GM21737 (cell line): ENCODE measurements around the gene FBLN7.

Experiments
- ATAC-seq: cut with Tn5 transposase; IDR thresholded peaks from one replicate; pipeline ENCODE4 v1.9.1; 2021; ENCODE audit warnings: mild to moderate bottlenecking, moderate library complexity; ENCODE audit not compliant: unreplicated experiment

FBLN7 gene

DNA sequence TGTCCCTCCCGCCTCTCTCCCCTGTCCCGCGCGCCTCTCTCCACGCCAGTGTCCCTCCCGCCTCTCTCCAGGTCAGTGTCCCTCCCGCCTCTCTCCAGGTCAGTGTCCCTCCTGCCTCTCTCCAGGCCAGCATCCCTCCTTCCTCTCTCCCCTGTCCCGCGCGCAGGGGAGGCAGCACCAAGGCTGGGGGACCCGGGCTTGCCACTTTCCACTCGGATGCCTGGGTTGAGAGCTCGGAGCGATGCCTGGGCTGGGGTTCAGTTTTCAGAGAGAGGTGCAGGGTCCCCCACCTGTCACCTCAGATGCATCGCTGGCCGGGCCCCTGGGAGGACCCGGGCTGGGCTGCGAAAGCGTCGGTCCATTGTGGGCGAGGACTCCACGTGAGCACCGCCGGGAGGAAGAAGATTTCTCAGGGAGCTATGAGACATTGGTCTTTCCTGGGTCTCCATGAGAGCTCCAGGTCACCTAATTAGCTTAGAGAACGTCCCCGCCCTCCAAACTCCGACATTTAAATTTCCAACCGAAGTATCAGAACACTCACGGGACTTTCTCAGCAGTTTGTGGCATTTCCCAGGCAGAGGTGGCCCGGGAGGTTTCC lies 2.1 kb downstream of the FBLN7 start:
- ATAC-seq: no peak

DNA sequence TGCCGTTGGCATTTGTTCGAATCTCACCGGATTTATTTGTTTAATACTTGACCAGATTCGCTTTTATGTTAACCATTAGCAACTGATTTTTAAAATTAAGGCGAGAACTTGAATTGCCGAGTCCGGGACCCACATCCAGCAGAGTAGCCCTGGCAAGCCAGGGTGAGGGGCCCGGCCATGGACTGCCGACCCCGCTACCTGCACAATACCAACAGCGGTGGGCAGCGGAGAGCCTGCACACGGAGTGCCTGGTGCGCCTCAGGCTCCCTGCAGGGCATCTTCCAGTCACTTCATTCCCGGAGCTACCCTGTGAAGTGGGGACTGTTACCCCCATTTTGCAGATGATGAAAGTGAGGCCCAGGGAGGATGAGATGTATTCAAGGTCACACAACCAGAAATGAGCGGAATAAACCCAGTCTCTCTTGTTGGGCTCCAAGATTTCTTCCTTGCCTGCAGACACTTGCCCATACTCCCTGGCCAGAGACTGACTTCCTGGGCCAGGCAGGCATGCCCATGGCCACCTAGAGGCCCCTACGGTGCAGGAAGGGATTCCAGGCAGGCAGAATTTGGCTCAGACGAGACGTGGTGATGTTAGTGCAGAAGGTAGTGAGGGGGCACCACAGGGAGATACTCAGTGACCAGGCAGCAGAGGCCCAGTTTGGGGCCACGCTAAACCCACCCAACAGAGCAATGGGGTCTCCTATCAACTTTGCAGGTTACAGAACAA lies 2.9 kb downstream of the FBLN7 start:
- ATAC-seq: no peak

DNA sequence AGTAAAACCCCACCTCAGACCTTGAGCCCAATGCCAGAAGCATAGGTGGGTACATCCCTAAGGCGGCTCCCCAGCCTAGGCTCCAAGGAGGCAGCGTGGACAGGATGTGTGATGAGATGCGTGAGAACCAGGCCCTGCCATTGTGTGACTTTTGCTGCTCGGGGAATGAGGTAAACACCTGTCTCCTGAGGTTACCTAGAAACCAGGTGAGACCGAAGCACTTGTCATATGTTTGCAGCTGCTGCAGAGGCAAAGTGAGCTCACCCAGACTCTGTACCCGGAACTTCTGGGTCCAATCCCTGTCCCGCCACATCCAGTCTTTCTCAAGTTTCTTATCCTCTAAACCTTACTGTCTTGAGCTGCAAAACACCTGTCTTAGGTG lies 3.4 kb downstream of the FBLN7 start:
- ATAC-seq: no peak

DNA sequence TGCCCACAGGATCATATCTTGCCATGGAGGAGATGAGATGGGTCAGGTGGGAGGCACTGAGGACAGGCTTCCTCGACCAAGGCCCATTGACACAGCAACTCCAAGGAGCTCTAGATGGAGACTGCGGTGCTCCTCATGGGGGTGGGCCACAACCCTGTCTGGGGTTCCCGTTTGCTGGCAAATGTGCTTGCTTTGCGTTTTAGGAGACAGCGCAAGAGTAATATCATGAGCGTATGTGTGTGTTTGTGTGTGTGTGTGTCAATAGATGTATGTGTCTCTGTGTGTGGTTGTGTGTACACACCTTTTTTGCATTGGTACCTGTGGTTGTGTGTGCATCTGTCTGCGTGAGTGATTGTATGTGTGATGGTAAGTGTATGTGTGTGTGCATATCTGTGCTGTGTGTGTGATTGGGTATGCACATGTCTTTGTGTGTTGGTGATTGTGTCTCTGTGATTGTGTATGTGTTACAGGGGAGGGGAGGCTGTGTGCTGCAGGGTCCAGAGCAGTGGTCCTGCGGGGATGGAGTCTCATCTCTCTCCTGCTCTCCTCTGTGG lies 4.4 kb downstream of the FBLN7 start:
- no peak for ATAC-seq

DNA sequence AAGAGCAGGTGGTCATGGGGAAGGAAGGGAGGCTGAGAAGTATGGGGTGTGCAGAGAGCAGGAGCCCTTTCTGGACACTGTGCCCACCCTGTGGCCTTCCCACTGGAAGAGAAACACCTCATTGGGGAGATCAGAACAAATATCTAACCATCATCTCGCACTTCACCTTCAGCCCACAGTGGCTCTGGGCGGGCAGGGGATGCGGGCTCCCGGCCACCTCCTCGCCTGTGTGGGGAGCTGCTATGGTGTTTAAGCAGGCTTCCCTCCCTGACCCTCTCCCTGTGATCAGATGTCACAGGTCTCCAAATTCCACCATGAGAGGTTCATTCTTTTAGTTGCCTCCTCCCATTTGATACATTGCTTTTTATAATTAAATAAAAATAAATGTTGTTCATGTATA lies 5.0 kb downstream of the FBLN7 start:
- ATAC-seq: no peak

DNA sequence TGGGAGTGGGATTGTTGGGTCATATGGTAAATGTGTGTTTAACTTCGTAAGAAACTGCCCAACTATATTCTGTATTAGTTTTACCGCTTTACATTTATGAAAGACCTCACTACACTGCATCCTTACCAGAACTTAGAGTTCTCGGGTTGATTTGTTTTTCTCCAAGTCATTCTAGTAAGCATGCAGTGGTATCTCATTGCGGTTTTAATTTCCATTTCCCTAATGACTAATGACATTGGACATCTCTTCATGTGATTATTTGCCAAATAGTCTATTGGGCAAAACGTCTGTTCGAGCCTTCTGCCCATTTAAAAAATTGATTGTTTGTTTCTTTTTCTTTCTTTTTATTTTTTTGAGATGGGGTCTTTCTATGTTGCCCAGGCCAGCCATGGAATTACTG lies 6.8 kb downstream of the FBLN7 start:
- no peak for ATAC-seq

DNA sequence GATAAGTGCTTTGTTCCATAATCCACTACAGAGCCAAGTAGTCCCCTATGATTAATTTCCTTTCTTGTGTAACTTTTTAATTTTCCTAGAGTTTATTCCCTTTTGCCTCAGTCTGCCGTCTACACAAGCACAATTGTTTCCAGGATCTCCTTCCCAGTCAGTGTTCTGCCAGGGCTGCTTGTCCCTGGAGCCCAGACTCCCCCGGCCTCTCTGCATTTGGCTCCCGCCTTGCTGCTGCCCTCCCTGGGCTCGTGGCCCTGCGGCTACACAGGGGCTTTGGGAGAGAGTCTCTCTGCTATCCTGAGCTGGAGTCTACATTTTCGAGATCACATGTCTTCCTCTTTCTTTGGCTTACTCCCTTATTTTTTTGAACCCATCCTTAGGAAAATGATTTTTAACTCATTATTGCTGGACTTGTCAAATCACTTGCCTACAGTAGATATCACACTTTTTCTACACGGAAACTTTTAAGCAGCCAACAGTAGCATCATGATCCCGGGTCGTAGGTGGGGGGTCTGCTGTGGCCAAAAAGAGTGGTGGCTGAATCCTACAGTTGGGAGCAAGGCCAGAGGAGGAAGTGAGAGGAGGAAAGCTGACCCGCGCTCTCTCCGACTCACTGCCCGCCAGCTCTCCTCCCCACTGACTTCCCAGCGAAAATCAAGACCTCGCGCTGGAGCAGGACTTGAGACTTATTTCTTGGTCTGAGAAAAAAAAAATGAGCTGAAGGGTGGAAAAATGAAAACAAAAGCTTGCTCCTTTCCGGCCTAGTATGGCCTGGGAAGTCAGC lies 9.4 kb downstream of the FBLN7 start:
- ATAC-seq: no peak

DNA sequence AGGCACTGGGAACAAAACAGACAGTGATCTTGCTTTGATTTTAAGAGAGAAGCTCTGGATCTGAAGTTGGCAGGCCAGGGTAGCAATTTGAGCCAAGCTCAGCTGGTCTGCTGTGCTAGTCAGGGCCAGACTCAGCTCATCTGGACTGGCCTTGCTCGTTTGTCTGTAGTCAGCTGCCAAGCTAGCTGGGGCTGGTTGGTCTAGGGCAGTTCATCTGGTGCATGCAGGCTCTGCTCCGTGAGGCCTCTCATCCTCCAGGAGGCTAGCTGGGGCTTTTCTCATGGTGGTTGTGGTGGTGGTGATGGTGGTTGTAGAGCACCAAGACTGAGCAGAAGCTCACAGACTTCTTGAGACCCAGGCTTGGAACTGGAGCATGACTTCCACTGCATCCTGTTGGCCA lies 10.3 kb downstream of the FBLN7 start:
- no peak for ATAC-seq

DNA sequence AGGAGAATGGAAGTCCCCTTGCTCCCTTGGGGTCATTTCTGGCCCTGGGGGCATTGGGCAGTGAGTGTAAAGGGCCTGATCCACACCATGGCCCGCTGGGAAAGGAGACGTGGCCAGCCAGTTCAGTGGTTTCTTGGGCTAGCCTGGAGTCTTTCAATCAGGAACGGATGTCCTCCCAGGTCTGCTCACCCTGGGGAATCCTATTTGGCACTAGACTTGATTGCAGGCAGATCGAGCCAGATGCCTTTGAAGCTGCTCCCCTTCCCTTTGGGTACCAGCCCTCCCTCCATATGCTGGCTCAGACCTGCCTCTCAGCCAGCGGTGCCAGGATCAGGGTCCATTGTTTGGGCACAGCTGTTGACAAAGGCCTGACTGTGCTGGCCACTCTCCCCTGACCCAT lies 11.0 kb downstream of the FBLN7 start:
- no peak for ATAC-seq

DNA sequence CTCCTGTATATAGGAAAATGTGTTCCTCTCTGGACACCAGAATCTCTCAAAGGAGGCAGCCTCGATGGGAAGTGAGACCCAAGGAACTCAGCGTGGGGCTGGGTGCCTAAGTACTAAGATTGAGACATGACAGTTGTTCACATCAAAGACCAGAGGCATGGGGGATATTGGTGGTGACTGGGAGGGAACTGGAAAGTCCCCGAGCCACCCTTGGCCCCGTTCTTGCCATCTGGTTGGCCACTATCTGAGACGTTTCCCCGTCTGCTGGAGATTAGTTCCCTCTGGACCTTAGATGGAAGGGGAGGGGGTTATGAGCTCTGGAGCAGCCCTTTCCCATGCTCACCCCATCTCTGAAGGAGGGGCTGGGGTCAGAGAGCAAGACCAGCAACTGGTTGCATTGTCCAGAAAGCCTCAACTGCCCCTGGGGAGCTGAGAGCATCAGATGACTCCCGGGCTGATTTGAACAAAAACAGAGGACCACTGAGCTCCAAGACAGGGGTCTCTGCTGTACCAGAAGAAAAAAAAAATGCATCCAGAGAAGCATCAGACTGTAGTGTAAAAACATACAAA lies 11.8 kb downstream of the FBLN7 start:
- no peak for ATAC-seq

DNA sequence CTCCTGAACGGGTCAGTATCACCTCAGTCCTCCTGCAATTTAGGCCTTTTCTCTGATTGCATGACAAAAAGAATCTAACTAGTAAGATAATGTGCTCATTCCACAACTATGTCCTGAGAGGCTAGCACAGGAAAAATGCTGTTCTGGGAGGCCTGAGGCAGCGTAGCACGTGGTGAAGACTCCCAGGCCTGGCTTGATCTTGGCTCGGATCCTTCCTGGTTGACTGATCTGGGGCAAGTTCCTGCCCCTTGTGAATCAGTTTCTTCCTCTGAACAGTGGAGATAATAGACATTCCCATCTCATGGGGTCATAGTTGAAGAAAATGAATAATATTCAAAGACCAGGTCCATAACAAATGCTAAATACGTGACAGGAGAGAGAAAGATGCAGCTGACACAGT lies 12.3 kb downstream of the FBLN7 start:
- no peak for ATAC-seq

DNA sequence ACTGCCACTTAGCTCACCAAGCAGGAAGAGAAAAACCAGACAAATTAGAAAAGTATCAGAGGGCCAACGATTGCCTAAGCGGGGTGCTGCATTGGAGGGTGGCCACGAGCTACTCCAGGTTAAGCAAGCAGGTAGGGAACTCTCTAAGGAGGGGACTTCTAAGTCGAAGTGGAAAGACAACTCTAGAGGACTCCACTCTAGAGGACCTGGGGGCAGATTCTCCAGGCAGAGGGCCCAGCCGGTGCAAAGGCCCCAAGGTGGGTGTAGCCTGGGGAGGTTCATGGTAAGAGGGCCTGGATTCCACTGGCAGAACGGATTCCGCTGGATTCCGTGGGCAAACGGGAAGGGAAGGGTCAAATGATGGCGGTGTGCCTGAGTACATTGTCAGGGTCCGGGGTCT lies 12.7 kb downstream of the FBLN7 start:
- ATAC-seq: no peak

DNA sequence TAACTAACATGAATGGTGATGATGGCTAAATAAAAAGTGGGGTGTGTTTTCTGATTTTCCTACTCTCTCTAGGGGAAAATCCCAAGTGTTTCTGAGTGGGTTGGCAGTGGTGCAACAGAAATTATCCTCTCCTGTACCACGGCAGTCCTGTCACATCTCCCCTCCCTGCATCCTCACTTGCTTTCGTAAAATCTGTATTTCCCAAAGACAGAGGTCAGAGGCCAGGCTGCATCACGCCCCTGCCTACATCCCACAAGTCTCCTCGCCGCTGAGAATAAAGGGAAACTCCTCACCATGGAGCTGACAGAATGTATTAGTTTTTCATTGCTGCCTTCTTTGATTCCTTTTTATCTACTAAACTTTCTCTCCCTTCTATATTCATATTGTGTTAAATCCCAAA lies 13.1 kb downstream of the FBLN7 start:
- ATAC-seq: no peak

DNA sequence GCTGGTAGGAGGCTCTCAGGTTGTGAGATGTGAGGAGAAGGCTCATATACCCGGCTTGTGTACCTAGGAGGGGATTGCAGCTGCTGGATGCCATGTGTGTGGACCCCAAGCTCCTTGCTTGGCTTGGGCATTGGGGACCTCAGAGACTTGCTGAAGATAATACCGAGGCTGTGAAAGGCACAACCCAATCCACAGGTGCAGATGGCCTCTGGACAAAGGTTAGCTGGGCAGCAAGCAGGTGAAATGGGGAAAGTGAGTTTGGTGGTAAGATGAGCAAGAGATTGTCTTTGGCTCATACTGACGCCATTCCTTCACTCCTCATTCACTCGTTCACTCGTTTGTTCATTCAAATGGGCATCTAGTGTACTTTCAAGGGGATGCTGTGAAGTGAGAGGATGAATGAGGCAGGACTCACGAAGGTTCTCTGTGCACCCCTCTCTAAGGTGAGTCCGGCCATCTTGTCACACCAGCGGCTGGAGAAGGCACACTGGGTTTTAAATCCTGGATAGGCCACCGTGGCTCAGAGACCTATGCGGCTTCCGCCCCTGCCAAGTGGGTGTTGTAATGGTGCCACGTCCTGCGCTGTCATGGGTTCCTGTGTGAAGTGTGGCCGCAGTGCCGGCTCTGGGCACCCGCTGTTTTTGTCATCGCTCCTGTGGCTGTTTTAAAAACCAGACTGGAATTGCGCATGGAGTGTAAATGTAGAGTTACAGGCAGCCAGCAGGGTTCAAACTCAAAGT lies 13.7 kb downstream of the FBLN7 start:
- no peak for ATAC-seq

DNA sequence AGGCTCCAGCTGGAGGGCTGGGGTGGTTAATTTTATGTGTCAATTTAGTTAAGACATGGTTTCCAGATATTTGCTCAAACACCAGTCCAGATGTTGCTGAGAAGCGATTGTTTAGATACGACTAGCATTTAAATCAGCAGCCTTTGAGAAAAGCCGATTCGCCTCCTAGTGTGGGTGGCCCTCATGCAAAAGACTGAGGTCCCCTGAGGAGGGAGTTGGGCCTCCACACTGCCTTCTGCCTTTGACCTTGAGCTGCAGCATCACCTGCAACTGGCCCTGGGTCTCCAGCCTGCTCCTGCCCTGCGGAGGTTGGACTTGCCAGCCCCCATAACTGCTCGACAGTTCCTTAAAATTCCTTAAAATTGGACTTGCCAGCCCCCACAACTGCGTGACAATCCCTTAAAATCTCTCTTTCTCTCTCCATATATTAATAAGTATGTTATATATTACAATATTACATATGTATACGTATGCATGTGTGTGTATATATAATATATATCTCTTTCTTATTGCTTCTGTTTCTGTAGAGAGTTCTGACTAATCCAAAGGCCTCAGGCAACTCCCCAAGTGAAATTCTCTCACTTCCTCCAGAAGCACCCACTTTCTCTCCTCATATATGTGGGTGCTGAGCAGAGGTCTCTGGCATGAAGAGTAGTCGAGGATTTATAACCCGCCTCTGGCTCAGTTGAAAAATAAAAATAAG lies 14.4 kb downstream of the FBLN7 start:
- ATAC-seq: no peak

DNA sequence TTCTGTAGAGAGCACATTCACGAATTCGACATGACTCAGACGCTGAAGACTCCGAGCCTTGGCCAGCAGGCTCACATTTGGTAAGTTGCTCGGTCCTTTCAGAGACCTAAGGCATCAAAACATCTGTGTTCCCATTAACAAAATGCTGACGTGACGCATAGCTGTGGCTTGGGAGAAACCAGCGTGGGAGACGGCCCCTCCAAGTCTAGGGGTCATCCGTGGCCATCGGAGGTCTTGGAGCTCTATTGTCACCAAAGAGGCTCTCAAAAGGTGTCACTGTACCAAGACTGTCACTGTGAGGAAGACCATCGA lies 14.9 kb downstream of the FBLN7 start:
- ATAC-seq: no peak

DNA sequence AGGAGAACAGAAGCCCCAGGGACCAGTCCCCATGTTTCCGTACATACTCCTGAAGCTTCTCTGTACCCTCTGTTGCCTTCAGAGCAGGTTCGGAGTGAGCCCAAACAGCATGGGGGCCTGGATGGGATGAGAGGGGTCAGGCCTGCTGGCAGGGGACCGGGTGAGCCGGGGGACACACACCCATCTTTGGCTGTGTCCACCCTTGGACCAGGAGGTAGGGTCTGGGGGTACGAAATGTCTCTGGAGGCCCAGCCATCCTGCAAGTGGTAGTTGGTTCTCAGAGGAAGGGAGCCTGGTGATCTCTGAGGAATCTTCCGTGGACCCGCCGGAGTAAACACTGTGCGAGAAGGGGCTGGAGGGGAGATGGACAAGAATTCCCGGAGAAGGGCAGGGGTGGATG lies 15.3 kb downstream of the FBLN7 start:
- ATAC-seq: no peak

DNA sequence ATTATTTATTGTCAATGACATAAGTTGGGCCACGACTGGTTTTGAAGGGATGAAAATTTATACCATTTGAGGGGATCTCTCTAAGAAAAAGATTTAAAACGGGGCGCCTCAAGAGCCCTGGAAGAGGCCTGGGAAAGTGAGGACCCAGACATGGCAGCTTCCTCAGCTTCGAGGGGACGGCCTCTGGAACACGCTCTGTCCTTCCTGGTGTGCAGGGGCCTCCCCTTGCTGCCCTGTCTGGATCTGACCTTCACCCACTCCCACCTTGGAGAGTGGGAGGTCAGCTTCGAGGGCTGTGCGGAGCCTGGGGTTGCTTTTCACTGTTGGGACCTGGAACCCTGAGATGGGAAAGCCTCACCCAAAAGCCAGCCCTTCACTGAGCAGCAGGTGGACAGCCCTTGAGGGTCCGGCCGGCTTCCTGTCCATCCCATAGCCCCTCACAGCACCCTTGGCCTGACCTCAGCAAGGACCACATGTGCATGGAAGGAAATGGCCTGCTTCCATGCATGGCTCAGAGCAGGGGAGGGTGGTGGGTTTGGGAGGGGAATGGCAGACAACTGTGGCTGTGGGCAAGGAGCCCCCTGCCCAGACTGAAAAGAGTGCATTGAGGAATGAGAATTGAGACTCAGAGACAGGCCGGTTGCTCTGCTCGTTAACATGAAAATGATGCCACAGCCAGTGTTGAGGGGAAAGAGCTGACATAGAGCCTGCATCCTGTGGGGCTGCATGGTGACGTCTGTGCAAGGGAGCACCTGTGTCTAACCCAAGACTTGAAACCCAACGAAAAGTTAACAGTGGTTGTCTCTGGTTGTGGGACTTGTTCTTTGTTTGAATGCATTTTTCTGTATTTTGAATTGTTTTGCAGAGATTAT lies 16.3 kb downstream of the FBLN7 start:
- no peak for ATAC-seq

DNA sequence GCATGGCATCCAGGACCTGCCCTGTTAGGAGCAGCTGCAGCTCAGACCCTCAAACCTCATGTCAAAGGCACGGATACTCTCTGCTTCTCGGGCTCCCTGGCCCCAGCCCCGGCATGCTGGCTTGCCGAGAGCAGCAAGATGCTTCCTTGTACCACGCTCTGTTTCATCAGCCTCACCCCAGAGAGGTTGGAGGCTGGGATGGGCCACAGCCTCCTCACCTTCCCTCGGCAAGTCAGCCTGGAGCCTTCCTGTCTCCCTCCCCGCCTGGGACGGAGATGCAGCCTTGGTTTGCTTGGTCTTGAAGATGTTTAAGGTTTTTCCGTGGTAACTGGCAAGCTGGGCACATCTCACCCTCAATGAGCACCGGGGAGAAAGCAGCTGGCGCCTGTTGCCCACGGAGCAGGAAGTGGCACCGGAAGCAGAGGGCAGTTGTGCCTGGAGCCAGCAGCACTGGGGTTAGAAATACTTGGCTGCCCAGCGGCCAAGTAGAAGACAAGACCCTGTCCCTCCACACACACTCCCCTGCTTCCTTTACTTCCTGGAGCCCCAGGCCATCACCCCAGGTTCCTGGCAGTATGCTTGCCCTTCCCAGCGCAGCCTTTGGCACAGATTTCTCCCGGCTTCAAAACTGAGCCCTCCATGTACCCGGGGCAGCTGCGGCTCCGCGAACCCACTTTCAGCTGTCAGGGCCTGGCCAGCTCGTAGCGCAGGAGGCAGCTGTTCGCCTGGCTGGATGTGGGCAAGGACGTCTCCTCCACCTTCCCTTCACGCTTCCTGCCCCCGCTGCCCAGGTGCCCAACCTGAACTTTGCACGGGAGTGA lies 17.4 kb downstream of the FBLN7 start:
- ATAC-seq: no peak
